GM12873 (cell line): ENCODE results near the gene FTO.

Experiments used
- CTCF ChIP-seq: IDR thresholded peaks from 2 replicates; pipeline ENCODE4 v1.5.1; 2012; ENCODE audit warnings: low read depth, mild to moderate bottlenecking, moderate library complexity, low read length, control low read depth; ENCODE audit not compliant: insufficient read depth; ENCODE audit errors: missing control alignments

Gene FTO

GRCh38 chr16:54034684-54035083 lies 330.7 kb downstream of the FTO start:
- TF ChIP-seq CTCF: no peak

GRCh38 chr16:54040480-54040879 lies 336.5 kb downstream of the FTO start:
- no peak for TF ChIP-seq CTCF

- TF ChIP-seq CTCF: no peak
These were observed 337.0 kb downstream of the FTO start for GRCh38 chr16:54040975-54041374.

- no peak for TF ChIP-seq CTCF
These were observed 344.9 kb downstream of the FTO start for GRCh38 chr16:54048586-54049495.

DNA sequence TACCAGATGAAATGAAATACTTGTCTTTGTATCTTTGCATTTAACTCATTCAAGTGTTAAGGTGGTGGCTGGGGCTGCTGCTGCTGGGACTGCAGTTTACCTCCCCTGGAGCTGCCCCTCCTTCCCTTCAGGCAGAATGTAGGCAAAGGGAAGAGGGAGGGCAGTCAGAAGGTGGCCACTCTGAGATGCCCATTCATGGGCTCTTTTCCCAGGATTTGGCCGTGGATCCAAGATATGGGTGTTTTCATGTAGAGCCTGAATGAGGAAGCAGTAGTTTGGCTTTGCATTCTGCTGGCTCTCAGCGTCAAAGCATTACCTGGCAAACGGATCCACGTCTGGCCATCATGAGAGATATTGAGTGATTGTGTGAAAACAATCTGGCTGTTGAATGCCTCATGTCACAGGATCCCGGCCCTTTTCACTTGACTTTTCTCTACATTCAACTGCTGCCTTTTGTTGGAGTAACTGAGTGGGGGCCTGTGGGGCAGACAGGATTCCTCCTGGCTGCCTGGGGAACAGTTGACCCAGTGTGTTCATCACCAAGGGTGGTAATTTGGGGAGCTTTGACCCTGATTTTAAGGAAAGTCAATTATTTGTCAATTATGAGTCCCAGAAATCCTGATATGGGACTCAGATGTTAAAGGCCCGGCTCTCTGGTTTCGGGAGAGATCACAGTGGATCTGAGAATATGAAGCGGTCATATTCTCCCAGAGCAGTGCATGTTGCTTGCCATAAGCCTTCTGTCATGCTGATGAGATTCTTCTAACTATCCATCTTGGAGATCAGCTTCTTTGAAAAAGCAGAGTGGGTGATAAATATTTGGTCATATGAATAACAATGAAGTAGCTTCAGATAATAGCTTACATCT lies 345.9 kb downstream of the FTO start:
- TF ChIP-seq CTCF: no peak

DNA sequence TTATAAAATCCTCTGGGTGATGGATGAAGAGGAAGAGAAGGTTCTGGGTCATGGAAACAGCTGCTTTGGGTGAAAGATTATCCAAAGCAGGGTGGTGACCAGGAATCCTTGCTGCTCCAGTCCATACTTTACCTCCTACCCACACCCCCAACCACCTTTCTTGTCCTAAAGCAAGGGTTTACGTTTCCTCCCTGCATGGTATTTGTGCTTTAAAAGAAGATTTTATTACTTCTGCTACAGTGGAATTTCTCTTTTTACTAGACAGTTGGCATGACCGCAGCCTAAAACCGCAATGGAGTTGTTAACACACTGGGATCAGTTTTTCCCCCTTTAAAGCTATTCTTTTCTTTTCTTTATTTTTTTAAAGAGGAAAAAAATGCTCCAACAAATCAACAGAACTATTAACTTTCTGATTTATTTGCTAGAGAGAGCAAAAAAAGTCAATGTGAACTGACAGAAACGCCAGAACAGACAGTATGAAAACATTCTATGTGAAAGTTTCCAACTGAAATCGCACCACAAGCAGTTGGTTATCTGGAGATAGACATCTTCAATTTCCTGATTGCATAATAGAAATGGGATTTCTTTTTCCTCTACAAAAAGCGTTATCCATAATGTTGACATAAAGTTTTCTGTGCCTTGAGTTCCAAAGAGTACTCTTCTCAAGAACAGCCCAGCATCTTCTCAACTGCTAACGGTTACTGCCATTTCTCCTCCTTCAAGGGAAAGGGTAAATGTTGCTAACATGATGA lies 346.7 kb downstream of the FTO start:
- no peak for TF ChIP-seq CTCF
